ENCODE data around the gene RILP.

GRCh38 chr17:1697681-1698080 lies 48.0 kb upstream of the RILP start:
- no peak for TF ChIP-seq CTCF (IDR thresholded peaks at IDR 0.05; ENCODE audit: poor library complexity)
- TF ChIP-seq EZH2 (IDR thresholded peaks at IDR 0.05; ENCODE audit: borderline replicate concordance), result no peak

Data from hepatocyte (in vitro differentiated cells).